B cell (primary cell): ENCODE results near the gene PBX2. TPM values are rescaled to one million over a fixed set of nuclear protein-coding genes. Genes with fewer than 3 reads are reported as not detected.
"Not testable (repeated sequence)": the region's sequence is repeated elsewhere in the genome, so short reads cannot be mapped to it uniquely, and the experiment has no call there.

ENCODE experiments used
- ATAC-seq: fragments of 200-7000 bp; cut with Tn5 transposase; one replicate; pipeline ENCODE4 v1.10.0; 2021; ENCODE audit warnings: low read depth, mild to moderate bottlenecking, moderate number of reproducible peaks, moderate library complexity
- CTCF ChIA-PET: fragments of 350-600 bp; sonication (Branson Sonifier 250); formaldehyde crosslinking; loops from one replicate; lab custom pipeline; 2021; ENCODE audit warnings: antibody characterized with exemption, inconsistent platforms; lab: Charles Lee
- POLR2A ChIA-PET: fragments of 350-600 bp; sonication (Branson Sonifier 250); formaldehyde crosslinking; loops from one replicate; lab custom pipeline; 2021; ENCODE audit warnings: antibody characterized with exemption; lab: Charles Lee
- DNase-seq: peaks from one replicate; pipeline ENCODE4 v3.0.0; 2013
- H2AFZ ChIP-seq: 2 replicates; pipeline ENCODE4 v1.6.1; 2012; ENCODE audit warnings: mild to moderate bottlenecking, low read depth, low read length; ENCODE audit not compliant: insufficient read depth, poor library complexity, severe bottlenecking
- H3K27ac ChIP-seq, 2 donors: 1 replicate in 1 of 2; 2 replicates in 1 of 2; pipeline ENCODE4 v1.5.1; 2012 to 2013; ENCODE audit warnings: low read length in 2 of 2, mild to moderate bottlenecking in 2 of 2, moderate library complexity in 1 of 2
- H3K27me3 ChIP-seq, 4 experiments: fragments of 200-600 bp in 1 of 4; sonication (generic) in 1 of 4; replicated peaks in 1 of 4; 1 replicate in 2 of 4; 2 replicates in 2 of 4; pipeline versions ENCODE4 v1.6.1 to v1.7.0; 2013 to 2016; ENCODE audit warnings: low read length in 3 of 4, mild to moderate bottlenecking in 2 of 4, mixed read lengths in 1 of 4, moderate library complexity in 1 of 4; ENCODE audit not compliant: insufficient read depth in 4 of 4, control insufficient read depth in 3 of 4; ENCODE audit errors: control extremely low read depth in 1 of 4
- H3K36me3 ChIP-seq, 2 experiments: replicated peaks in 1 of 2; 1 replicate in 1 of 2; 2 replicates in 1 of 2; pipeline versions ENCODE4 v1.6.1 to v1.7.1; 2013; ENCODE audit warnings: low read length in 1 of 2; ENCODE audit not compliant: insufficient read depth in 2 of 2, control insufficient read depth in 1 of 2; ENCODE audit errors: control extremely low read depth in 1 of 2, extremely low read depth in 1 of 2
- H3K4me1 ChIP-seq, 2 donors: fragments of 200-600 bp in 1 of 2; sonication (generic) in 1 of 2; 1 replicate in 1 of 2; 2 replicates in 1 of 2; pipeline versions ENCODE4 v1.5.1 to v1.6.1; 2013 to 2017; ENCODE audit warnings: low read length in 2 of 2; ENCODE audit not compliant: control insufficient read depth in 2 of 2, insufficient read depth in 2 of 2
- H3K4me2 ChIP-seq: replicated peaks from 2 replicates; pipeline ENCODE3; 2012; ENCODE audit warnings: mild to moderate bottlenecking, low read depth, low read length; ENCODE audit not compliant: poor library complexity, severe bottlenecking
- H3K4me3 ChIP-seq, 5 experiments: fragments of 200-600 bp in 1 of 5; sonication (generic) in 1 of 5; 1 replicate in 3 of 5; 2 replicates in 2 of 5; pipeline versions ENCODE4 v1.5.1 to v1.7.0; 2011 to 2016; ENCODE audit warnings: low read length in 4 of 5, mild to moderate bottlenecking in 4 of 5, low read depth in 2 of 5, control low read depth in 1 of 5, moderate library complexity in 1 of 5; ENCODE audit not compliant: insufficient read depth in 1 of 5; ENCODE audit errors: control extremely low read depth in 1 of 5, extremely low read depth in 1 of 5
- H3K79me2 ChIP-seq: fragments of 200-600 bp; sonication (generic); one replicate; pipeline ENCODE4 v1.6.0; 2016; ENCODE audit warnings: low read length; ENCODE audit not compliant: control insufficient read depth, insufficient read depth
- H3K9ac ChIP-seq: fragments of 200-600 bp; sonication (generic); 2 replicates; pipeline ENCODE4 v1.6.1; 2017; ENCODE audit warnings: mild to moderate bottlenecking, low read length, moderate library complexity
- H3K9me3 ChIP-seq, 3 donors: one replicate each; pipeline versions ENCODE4 v1.6.1 to v1.7.1; 2013; ENCODE audit warnings: low read length in 2 of 3; ENCODE audit not compliant: control insufficient read depth in 2 of 3, insufficient read depth in 1 of 3; ENCODE audit errors: control extremely low read depth in 1 of 3
- H4K20me1 ChIP-seq: 2 replicates; pipeline ENCODE4 v1.6.0; 2012; ENCODE audit warnings: mild to moderate bottlenecking, low read length; ENCODE audit not compliant: insufficient read depth, control insufficient read depth, poor library complexity, severe bottlenecking
- H3K27ac Mint-ChIP-seq: one replicate; pipeline ENCODE4 v1.8.0; 2021; ENCODE audit warnings: mixed read lengths
- H3K27me3 Mint-ChIP-seq: one replicate; pipeline ENCODE4 v1.8.0; 2021; ENCODE audit warnings: mixed read lengths
- H3K4me1 Mint-ChIP-seq: one replicate; pipeline ENCODE4 v1.8.0; 2021; ENCODE audit warnings: mixed read lengths
- H3K4me3 Mint-ChIP-seq: one replicate; pipeline ENCODE4 v1.8.0; 2021; ENCODE audit warnings: mixed read lengths
- H3K9me3 Mint-ChIP-seq: one replicate; pipeline ENCODE4 v1.8.0; 2022; ENCODE audit warnings: mixed read lengths; ENCODE audit not compliant: insufficient read depth
- EZH2 ChIP-seq: IDR thresholded peaks from 2 replicates; pipeline ENCODE4 v1.6.1; 2012; ENCODE audit warnings: borderline replicate concordance, low read depth, mild to moderate bottlenecking, moderate library complexity, low read length; ENCODE audit not compliant: insufficient read depth, poor library complexity, severe bottlenecking
- WGBS: methylation state at CpG from one replicate; pipeline ENCODE4 v1.1.5; 2013; ENCODE audit warnings: missing lambda C conversion rate; ENCODE audit not compliant: insufficient coverage; 5-methylcytosine and 5-hydroxymethylcytosine counted together
- intact Hi-C: fragments of 100-400 bp; cut with micrococcal nuclease; formaldehyde crosslinking; loops from one replicate; pipeline ENCODE4 v1.10.0; 2022
- polyA plus RNA-seq: library from polyadenylated mRNA; depleted of rRNA; stranded (reverse); fragments of >200 nt; gene quantifications from 2 replicates; pipeline ENCODE4 v1.2.3, GENCODE V29; 2012
- total RNA-seq, 2 donors: library from RNA; stranded (reverse); fragments of 120-200 nt in 1 of 2; gene quantifications; 1 replicate in 1 of 2; 2 replicates in 1 of 2; pipeline versions ENCODE4 v1.2.3 to v1.2.4, GENCODE V29; 2013 to 2022
- TF ChIP-seq, protein P1 (sequence below): fragments of 200-600 bp; IDR thresholded peaks from one replicate; pipeline ENCODE4 v1.8.0; 2022; ENCODE audit warnings: antibody characterized with exemption, mild to moderate bottlenecking

PBX2 gene
- total and polyA plus RNA-seq, 2 donors (not counting 1 experiment from before 2014, with no cell fraction given) = 128 to 188 TPM

- Histone ChIP-seq H3K4me2 (no peak overlapping the region), H3K9ac (no peak overlapping the region), H2AFZ (no peak overlapping the region), H3K4me3 (no peak overlapping the region), H3K36me3 (no peaks in the 10 kb centered on the region), H3K4me1 (peaks cover 15 to 20% of the 10 kb centered on the region in 2 donors), H3K9me3 (peaks cover 0 to 16% (median 3%) of the 10 kb centered on the region in 3 donors), H4K20me1 (no peaks in the 10 kb centered on the region), H3K79me2 (no peaks in the 10 kb centered on the region), H3K27ac (no peak overlapping the region), H3K27me3 (peaks cover 0 to 43% (median 28%) of the 10 kb centered on the region in 4 experiments)
- CTCF ChIA-PET = no interaction called here
- H3K4me1 Mint-ChIP-seq = peaks cover 26% of the 10 kb centered on the region
- TF ChIP-seq, protein P1, sequence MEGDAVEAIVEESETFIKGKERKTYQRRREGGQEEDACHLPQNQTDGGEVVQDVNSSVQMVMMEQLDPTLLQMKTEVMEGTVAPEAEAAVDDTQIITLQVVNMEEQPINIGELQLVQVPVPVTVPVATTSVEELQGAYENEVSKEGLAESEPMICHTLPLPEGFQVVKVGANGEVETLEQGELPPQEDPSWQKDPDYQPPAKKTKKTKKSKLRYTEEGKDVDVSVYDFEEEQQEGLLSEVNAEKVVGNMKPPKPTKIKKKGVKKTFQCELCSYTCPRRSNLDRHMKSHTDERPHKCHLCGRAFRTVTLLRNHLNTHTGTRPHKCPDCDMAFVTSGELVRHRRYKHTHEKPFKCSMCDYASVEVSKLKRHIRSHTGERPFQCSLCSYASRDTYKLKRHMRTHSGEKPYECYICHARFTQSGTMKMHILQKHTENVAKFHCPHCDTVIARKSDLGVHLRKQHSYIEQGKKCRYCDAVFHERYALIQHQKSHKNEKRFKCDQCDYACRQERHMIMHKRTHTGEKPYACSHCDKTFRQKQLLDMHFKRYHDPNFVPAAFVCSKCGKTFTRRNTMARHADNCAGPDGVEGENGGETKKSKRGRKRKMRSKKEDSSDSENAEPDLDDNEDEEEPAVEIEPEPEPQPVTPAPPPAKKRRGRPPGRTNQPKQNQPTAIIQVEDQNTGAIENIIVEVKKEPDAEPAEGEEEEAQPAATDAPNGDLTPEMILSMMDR = no peak
- no peak for TF ChIP-seq EZH2
- ATAC-seq (no peak), DNase-seq (no peak)
- H3K27ac Mint-ChIP-seq = no peak overlapping the region
- WGBS = 73% methylated on average over 4 of the region's 4 CpGs
- H3K27me3 Mint-ChIP-seq = peaks cover 55% of the 10 kb centered on the region
- POLR2A ChIA-PET = no interaction called here
- intact Hi-C loops = no loop called here
- no peak overlapping the region for H3K4me3 Mint-ChIP-seq
- H3K9me3 Mint-ChIP-seq = no peaks in the 10 kb centered on the region
Observed at GRCh38 chr6:32146687-32147086, 43.3 kb downstream of the PBX2 start.

DNA sequence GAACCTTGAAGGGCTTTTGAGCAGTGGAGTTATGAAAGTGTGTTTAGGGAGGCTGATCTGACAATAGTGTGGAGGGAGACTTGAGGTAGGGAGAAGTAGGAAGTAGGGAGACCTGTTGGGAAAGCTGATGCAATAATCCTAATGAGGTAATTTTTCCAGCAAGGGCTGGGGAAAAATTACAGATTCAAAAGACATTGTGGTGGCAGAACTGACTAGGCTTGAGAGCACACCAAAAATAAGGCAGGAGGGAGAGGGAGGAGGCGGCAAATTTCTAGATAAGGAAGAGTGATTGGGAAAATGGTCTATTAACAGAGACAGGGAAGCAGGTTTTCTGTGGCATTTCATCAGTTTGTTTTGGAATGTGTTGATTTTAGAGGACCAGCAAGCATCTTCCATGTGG is 43.7 kb downstream of the PBX2 start:
- H2AFZ ChIP-seq = no peak overlapping the region
- no peaks in the 10 kb centered on the region for H3K79me2 ChIP-seq
- no peak overlapping the region for H3K4me2 ChIP-seq
- intact Hi-C loops = no loop called here
- peaks cover 57% of the 10 kb centered on the region for H3K27me3 Mint-ChIP-seq
- H3K9ac ChIP-seq = no peak overlapping the region
- peaks cover 0 to 42% (median 26%) of the 10 kb centered on the region in 4 experiments for H3K27me3 ChIP-seq
- no peak for TF ChIP-seq EZH2
- TF ChIP-seq, protein P1 = no peak
- ChIA-PET CTCF (no interaction called here), POLR2A (no interaction called here)
- H3K27ac Mint-ChIP-seq = no peak overlapping the region
- no peak overlapping the region for H3K4me3 Mint-ChIP-seq
- H3K9me3 ChIP-seq = peaks cover 0 to 16% (median 3%) of the 10 kb centered on the region in 3 donors
- no peaks in the 10 kb centered on the region for H3K36me3 ChIP-seq
- H3K4me1 ChIP-seq = peaks cover 15 to 20% of the 10 kb centered on the region in 2 donors
- no peak overlapping the region for H3K27ac ChIP-seq
- H3K4me3 ChIP-seq = no peak overlapping the region
- no peaks in the 10 kb centered on the region for H4K20me1 ChIP-seq
- H3K4me1 Mint-ChIP-seq = peaks cover 25% of the 10 kb centered on the region
- no peaks in the 10 kb centered on the region for H3K9me3 Mint-ChIP-seq
- no peak for ATAC-seq
- WGBS = 100% methylated on average over 1 of the region's 1 CpG
- DNase-seq = no peak

DNA sequence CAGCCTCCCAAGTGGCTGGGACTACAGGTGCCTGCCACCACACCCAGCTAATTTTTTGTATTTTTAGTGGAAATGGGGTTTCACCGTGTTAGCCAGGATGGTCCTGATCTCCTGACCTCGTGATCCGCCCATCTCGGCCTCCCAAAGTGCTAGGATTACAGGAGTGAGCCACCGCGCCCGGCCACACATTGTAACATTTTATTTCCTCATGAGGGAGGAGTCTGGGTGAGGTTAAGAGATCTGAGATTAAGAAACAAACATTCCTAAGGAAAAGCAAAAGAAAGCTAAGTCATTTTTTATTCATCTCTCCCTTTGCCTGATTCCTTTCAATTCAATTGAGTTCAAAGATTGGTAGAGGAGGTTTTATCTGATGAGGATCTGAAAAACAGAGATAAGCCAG is 45.8 kb downstream of the PBX2 start:
- intact Hi-C loops, H3K4me2 ChIP-seq, H3K4me3 Mint-ChIP-seq, ATAC-seq, POLR2A ChIA-PET, H3K9me3 Mint-ChIP-seq, H3K4me3 ChIP-seq, H3K79me2 ChIP-seq, DNase-seq, H4K20me1 ChIP-seq, H3K36me3 ChIP-seq, H3K27ac Mint-ChIP-seq, H3K27ac ChIP-seq, H3K9me3 ChIP-seq, H2AFZ ChIP-seq, H3K9ac ChIP-seq: not testable (repeated sequence)
- no CpG with 5 or more reads among the region's 7 CpGs for WGBS
- peaks cover 0 to 28% (median 16%) of the 10 kb centered on the region in 4 experiments for H3K27me3 ChIP-seq
- peaks cover 12 to 14% of the 10 kb centered on the region in 2 donors for H3K4me1 ChIP-seq
- Mint-ChIP-seq H3K4me1 (peaks cover 12% of the 10 kb centered on the region), H3K27me3 (peaks cover 47% of the 10 kb centered on the region)
- CTCF ChIA-PET = interaction anchor here (0.6 to 0.7 kb wide), 2 partner anchors 25 to 54 kb away, joined by 3 read pairs; no protein-coding TSS in a partner anchor
